Astrocyte of the spinal cord (primary cell): ENCODE results near the gene SLC2A6.

Experiments
- DNase-seq: peaks from one replicate; pipeline ENCODE4 v3.0.0; 2011; ENCODE audit warnings: low read depth, low spot score
- H3K4me3 ChIP-seq: 2 replicates; pipeline ENCODE4 v1.5.1; 2011; ENCODE audit warnings: low read depth, mild to moderate bottlenecking, low read length, moderate library complexity
- CTCF ChIP-seq: IDR thresholded peaks from 2 replicates; pipeline ENCODE4 v1.5.1; 2012; ENCODE audit warnings: low read depth, mild to moderate bottlenecking, low read length, inconsistent platforms
- in situ Hi-C: cut with HindIII; loops from 2 replicates; pipeline ENCODE4 v1.10.0; 2017; ENCODE audit warnings: low sequenced_read_pairs

SLC2A6 gene

DNA sequence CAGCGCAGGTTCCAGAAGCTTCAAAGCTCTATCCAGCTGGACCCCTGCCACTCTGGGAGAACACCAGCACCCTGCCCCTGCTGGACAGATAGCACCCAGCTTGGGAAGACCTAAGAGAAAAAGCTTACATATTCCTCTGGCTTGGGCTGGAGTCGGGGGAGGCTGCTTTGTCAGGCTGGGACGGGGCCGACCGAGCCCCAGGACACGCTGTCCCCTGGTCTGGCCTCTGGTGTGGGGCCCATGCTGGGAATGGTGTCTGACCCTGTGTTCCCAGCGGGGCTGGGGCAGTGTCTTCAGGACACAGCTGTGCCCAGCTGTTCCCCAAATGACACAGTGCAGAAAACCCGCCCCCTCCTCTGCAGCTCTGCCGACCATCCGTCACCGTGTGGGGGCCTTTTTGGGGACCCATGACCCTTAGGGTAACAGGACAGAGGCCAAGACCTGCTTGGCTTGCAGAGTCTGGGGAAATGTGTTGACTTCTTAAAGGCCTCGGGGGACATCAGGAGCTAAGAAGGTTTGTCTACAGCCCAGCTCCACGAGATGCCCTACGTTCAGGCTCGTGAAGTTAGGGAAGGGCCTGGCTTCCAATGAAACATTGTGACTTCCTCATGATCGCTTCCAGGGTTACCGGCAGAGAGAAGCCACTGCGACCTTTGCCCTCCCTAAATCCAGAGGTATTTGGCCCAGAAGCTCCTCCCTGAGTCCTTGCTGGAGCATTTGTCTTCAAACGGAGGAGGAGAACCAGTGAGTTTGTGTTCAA is 20.4 kb upstream of the SLC2A6 start:
- no peak overlapping the region for H3K4me3 ChIP-seq
- no peak for DNase-seq
- in situ Hi-C loops = no loop called here
- no peak for TF ChIP-seq CTCF

DNA sequence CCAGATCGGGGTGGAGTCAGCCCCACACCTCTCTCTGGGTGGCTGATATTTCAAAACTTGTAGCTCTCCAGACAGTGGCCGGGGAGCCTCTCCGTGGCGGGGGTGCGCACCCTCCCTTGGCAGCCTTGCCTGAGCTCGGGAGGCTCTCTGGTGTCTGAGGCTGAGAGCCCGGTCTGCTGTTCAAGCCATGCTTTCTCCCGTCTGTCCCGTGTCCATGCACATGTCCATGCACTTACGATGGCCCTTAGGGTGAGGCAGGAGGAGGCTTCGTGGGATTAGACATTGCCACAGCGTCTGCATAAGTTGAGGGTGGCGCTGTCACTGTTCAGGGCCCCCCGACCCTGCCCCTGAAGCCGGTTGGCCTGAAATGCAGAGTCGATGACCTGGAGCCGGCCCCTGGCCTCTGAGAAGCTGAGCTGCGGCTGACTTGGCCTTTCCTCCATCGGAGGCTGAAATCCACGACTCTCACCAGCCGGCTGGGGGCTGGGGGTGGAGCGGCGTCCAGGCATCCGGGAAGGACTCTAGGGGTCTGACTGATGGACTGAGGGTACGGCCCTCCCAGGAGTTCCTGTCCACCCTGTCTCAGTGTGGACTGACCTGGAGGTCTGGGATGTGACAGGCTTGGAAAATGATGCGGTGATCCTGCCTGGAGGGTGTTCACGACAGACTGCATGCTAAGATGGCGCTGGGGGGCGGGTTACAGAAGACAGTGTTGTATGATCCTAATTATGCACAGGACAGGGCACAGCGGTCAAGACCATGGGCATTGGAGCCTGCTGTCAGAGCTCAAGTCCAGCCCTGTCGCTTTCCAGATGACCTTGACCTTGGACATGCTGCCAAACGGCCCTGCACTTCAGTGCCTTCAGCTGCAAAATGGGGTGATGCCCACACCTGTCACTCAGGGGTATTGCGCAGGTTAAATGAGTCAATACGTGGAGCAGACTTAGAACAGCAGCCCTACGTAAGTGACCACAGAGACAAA is 18.3 kb upstream of the SLC2A6 start:
- no peak for DNase-seq
- in situ Hi-C loops = no loop called here
- TF ChIP-seq CTCF = no peak
- no peak overlapping the region for H3K4me3 ChIP-seq

GRCh38 chr9:133495327-133496293 is 16.7 kb upstream of the SLC2A6 start:
- no peak for TF ChIP-seq CTCF
- H3K4me3 ChIP-seq = no peak overlapping the region
- no peak for DNase-seq
- in situ Hi-C loops = no loop called here

GRCh38 chr9:133494636-133495326 is 15.9 kb upstream of the SLC2A6 start:
- in situ Hi-C loops = no loop called here
- no peak overlapping the region for H3K4me3 ChIP-seq
- no peak for TF ChIP-seq CTCF
- no peak for DNase-seq

- TF ChIP-seq CTCF = no peak
- H3K4me3 ChIP-seq = no peak overlapping the region
- in situ Hi-C loops = no loop called here
- DNase-seq = no peak
These were observed 15.1 kb upstream of the SLC2A6 start for GRCh38 chr9:133493845-133494540.
